HG02798 (cell line): Measurements from ENCODE around the gene KNTC1.
"Not testable (repeated sequence)": the region's sequence is repeated elsewhere in the genome, so short reads cannot be mapped to it uniquely, and the experiment has no call there.

Source experiments
- ATAC-seq: cut with Tn5 transposase; IDR thresholded peaks from one replicate; pipeline ENCODE4 v1.9.1; 2021; ENCODE audit warnings: mild to moderate bottlenecking; ENCODE audit not compliant: unreplicated experiment, poor library complexity

Gene KNTC1

GRCh38 chr12:122503783-122504590 lies 23.1 kb upstream of the KNTC1 start:
- no peak for ATAC-seq

- no peak for ATAC-seq
These were observed 21.5 kb upstream of the KNTC1 start for GRCh38 chr12:122505419-122506051.

GRCh38 chr12:122506393-122506938 lies 20.6 kb upstream of the KNTC1 start:
- ATAC-seq: no peak

- ATAC-seq: no peak
These were observed 18.9 kb upstream of the KNTC1 start for GRCh38 chr12:122508163-122508562.

- ATAC-seq: not testable (repeated sequence)
These were observed 14.0 kb upstream of the KNTC1 start for GRCh38 chr12:122513028-122513427.

GRCh38 chr12:122513660-122514059 lies 13.4 kb upstream of the KNTC1 start:
- no peak for ATAC-seq

GRCh38 chr12:122515275-122515674 lies 11.8 kb upstream of the KNTC1 start:
- ATAC-seq: no peak

GRCh38 chr12:122516544-122517361 lies 10.3 kb upstream of the KNTC1 start:
- no peak for ATAC-seq

GRCh38 chr12:122517877-122518276 lies 9.2 kb upstream of the KNTC1 start:
- no peak for ATAC-seq

- no peak for ATAC-seq
These were observed 8.1 kb upstream of the KNTC1 start for GRCh38 chr12:122518908-122519307.

- ATAC-seq: no peak
These were observed 7.6 kb upstream of the KNTC1 start for GRCh38 chr12:122519418-122519817.

- no peak for ATAC-seq
These were observed 6.4 kb upstream of the KNTC1 start for GRCh38 chr12:122520676-122521075.

GRCh38 chr12:122523280-122523679 lies 3.8 kb upstream of the KNTC1 start:
- ATAC-seq: no peak

GRCh38 chr12:122523846-122524718 lies 3.0 kb upstream of the KNTC1 start:
- no peak for ATAC-seq

GRCh38 chr12:122527478-122527944 lies 462 bp downstream of the KNTC1 start:
- no peak for ATAC-seq

- no peak for ATAC-seq
These were observed 1.5 kb downstream of the KNTC1 start for GRCh38 chr12:122528582-122528981.

GRCh38 chr12:122528992-122529391 lies 1.9 kb downstream of the KNTC1 start:
- no peak for ATAC-seq

- ATAC-seq: no peak
These were observed 6.8 kb downstream of the KNTC1 start for GRCh38 chr12:122533856-122534255.

GRCh38 chr12:122537021-122537420 lies 10.0 kb downstream of the KNTC1 start:
- ATAC-seq: no peak

GRCh38 chr12:122538496-122538895 lies 11.4 kb downstream of the KNTC1 start:
- ATAC-seq: no peak
